ENCODE results near the gene EPO. TPM values are rescaled to one million over a fixed set of nuclear protein-coding genes. Genes with fewer than 3 reads are reported as not detected.
A peak's percentile ranks its signal among the peaks of the same experiment; 100 is the strongest.

Gene EPO
- polyA plus RNA-seq, result 0.35 to 0.86 TPM (median 0.41 TPM) in 3 replicates
- polyA plus RNA-seq (2011; ENCODE audit: low read depth), result not detected
- polyA plus RNA-seq (2011; cell fraction: cytosol; rRNA removed), result 0.47 and 0.62 TPM in 2 replicates
- 0.63 and 0.82 TPM in 2 replicates for polyA plus RNA-seq (2011; cell fraction: nucleus; rRNA removed)
- 0.56 and 0.76 TPM in 2 replicates for polyA plus RNA-seq (2012; ENCODE audit: low replicate concordance)
- 0.19 to 0.30 TPM in 2 of 3 replicates, not detected in the other for polyA minus RNA-seq
- not detected for polyA minus RNA-seq (2011; cell fraction: cytosol; rRNA and poly(A)+ RNA removed)
- not detected in 2 replicates for polyA minus RNA-seq (2011; cell fraction: nucleus; rRNA and poly(A)+ RNA removed)

DNA sequence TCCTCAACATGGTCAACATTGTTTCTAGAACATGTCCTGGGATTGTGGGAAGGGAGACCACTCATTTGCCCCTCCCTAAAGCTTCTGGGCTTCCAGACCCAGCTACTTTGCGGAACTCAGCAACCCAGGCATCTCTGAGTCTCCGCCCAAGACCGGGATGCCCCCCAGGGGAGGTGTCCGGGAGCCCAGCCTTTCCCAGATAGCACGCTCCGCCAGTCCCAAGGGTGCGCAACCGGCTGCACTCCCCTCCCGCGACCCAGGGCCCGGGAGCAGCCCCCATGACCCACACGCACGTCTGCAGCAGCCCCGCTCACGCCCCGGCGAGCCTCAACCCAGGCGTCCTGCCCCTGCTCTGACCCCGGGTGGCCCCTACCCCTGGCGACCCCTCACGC is at the start of gene EPO:
EPO (plus strand) TSS at position 190 of the 392 bp plus-strand sequence. CDS start 513 bp downstream, outside the sequence.
- Histone ChIP-seq H3K9ac (ENCODE audit: control insufficient read depth, extremely low read depth, insufficient read depth, low read length) (no peak within 1 kb of the TSS), H3K27me3 (ENCODE audit: control insufficient read depth, extremely low read depth, insufficient read depth, low read length) (peaks cover 17% of the 10 kb centered on the region), H2AFZ (ENCODE audit: control insufficient read depth, low read length) (peak within 1 kb of the TSS; percentile 58), H3K36me3 (ENCODE audit: control insufficient read depth in 2 of 2, extremely low read depth in 1 of 2, insufficient read depth in 2 of 2, low read length in 2 of 2) (no peaks in the 10 kb centered on the region), H4K20me1 (ENCODE audit: control insufficient read depth, extremely low read depth, insufficient read depth, low read length) (no peaks in the 10 kb centered on the region), H3K4me1 (ENCODE audit: control insufficient read depth, extremely low read depth, insufficient read depth, low read length) (peaks cover 5% of the 10 kb centered on the region), H3K79me2 (ENCODE audit: control insufficient read depth, insufficient read depth, low read length) (no peaks in the 10 kb centered on the region), H3K9me3 (ENCODE audit: control insufficient read depth, low read depth, low read length) (no peaks in the 10 kb centered on the region), H3K27ac (ENCODE audit: control insufficient read depth, insufficient read depth, low read length) (no peak within 1 kb of the TSS), H3K4me3 (ENCODE audit: control insufficient read depth in 2 of 3, extremely low read depth in 1 of 3, insufficient read depth in 2 of 3, low read depth in 1 of 3, low read length in 3 of 3) (peak within 1 kb of the TSS in 2 of 3 experiments; percentile 40 to 43), H3K4me2 (ENCODE audit: control insufficient read depth, extremely low read depth, insufficient read depth, low read depth, low read length) (peak within 1 kb of the TSS; percentile 79), H3K9me1 (ENCODE audit: control insufficient read depth, extremely low read depth, insufficient read depth, low read length) (no peaks in the 10 kb centered on the region)
- FAIRE-seq (no peak), DNase-seq (ENCODE audit: low read depth, low spot score) (no peak)
- no peak for TF ChIP-seq EZH2 (IDR thresholded peaks at IDR 0.05; ENCODE audit: low read length)
- TF ChIP-seq CTCF (optimal IDR thresholded peaks at IDR 0.05 in 1 of 3, IDR thresholded peaks at IDR 0.05 in 1 of 3, conservative IDR thresholded peaks at IDR 0.05 in 1 of 3; ENCODE audit: extremely low read depth in 1 of 3, insufficient read depth in 2 of 3, low read length in 3 of 3), result no peak
- dilution Hi-C loops (cut with MboI; ENCODE audit: extremely low pct_ligation_motif_present, low sequenced_read_pairs), result no loop called here

GRCh38 chr7:100671353-100672327 is 48.6 kb upstream of the EPO start:
- H3K4me2 ChIP-seq (ENCODE audit: control insufficient read depth, extremely low read depth, insufficient read depth, low read depth, low read length), result no peak overlapping the region
- no peak for TF ChIP-seq CTCF (optimal IDR thresholded peaks at IDR 0.05 in 1 of 3, IDR thresholded peaks at IDR 0.05 in 1 of 3, conservative IDR thresholded peaks at IDR 0.05 in 1 of 3; ENCODE audit: extremely low read depth in 1 of 3, insufficient read depth in 2 of 3, low read length in 3 of 3)
- TF ChIP-seq EZH2 (IDR thresholded peaks at IDR 0.05; ENCODE audit: low read length), result no peak
- no peak overlapping the region for H3K9ac ChIP-seq (ENCODE audit: control insufficient read depth, extremely low read depth, insufficient read depth, low read length)
- no peaks in the 10 kb centered on the region for H3K27me3 ChIP-seq (ENCODE audit: control insufficient read depth, extremely low read depth, insufficient read depth, low read length)
- H2AFZ ChIP-seq (ENCODE audit: control insufficient read depth, low read length), result no peak overlapping the region
- FAIRE-seq (no peak), DNase-seq (ENCODE audit: low read depth, low spot score) (no peak)
- no peaks in the 10 kb centered on the region for H4K20me1 ChIP-seq (ENCODE audit: control insufficient read depth, extremely low read depth, insufficient read depth, low read length)
- dilution Hi-C loops (cut with MboI; ENCODE audit: extremely low pct_ligation_motif_present, low sequenced_read_pairs), result no loop called here
- H3K4me3 ChIP-seq (ENCODE audit: control insufficient read depth in 2 of 3, extremely low read depth in 1 of 3, insufficient read depth in 2 of 3, low read depth in 1 of 3, low read length in 3 of 3), result no peak overlapping the region
- peaks cover 4% of the 10 kb centered on the region for H3K4me1 ChIP-seq (ENCODE audit: control insufficient read depth, extremely low read depth, insufficient read depth, low read length)
- H3K9me3 ChIP-seq (ENCODE audit: control insufficient read depth, low read depth, low read length), result no peaks in the 10 kb centered on the region
- peaks cover 16% of the 10 kb centered on the region for H3K79me2 ChIP-seq (ENCODE audit: control insufficient read depth, insufficient read depth, low read length)
- H3K27ac ChIP-seq (ENCODE audit: control insufficient read depth, insufficient read depth, low read length), result no peak overlapping the region
- no peaks in the 10 kb centered on the region for H3K9me1 ChIP-seq (ENCODE audit: control insufficient read depth, extremely low read depth, insufficient read depth, low read length)
- peaks cover 2% of the 10 kb centered on the region in 2 experiments for H3K36me3 ChIP-seq (ENCODE audit: control insufficient read depth in 2 of 2, extremely low read depth in 1 of 2, insufficient read depth in 2 of 2, low read length in 2 of 2)
